Skeletal muscle tissue (tissue), 4 donors: ENCODE results near the gene RNF183. TPM values are rescaled to one million over a fixed set of nuclear protein-coding genes. Genes with fewer than 3 reads are reported as not detected.
"Not testable (repeated sequence)": the region's sequence is repeated elsewhere in the genome, so short reads cannot be mapped to it uniquely, and the experiment has no call there.

Experiments used
- H3K27ac ChIP-seq: one replicate; pipeline ENCODE4 v1.7.0; 2013; ENCODE audit warnings: mild to moderate bottlenecking, low read depth, low read length, inconsistent platforms
- H3K27me3 ChIP-seq, 3 donors: one replicate each; pipeline ENCODE4 v1.7.0; 2013; ENCODE audit warnings: low read length in 3 of 3; ENCODE audit not compliant: control insufficient read depth in 3 of 3, insufficient read depth in 3 of 3
- H3K36me3 ChIP-seq, 3 donors: one replicate each; pipeline ENCODE4 v1.7.0; 2013; ENCODE audit warnings: low read length in 3 of 3; ENCODE audit not compliant: control insufficient read depth in 3 of 3, insufficient read depth in 3 of 3
- H3K4me1 ChIP-seq, 3 donors: one replicate each; pipeline ENCODE4 v1.7.0; 2013; ENCODE audit warnings: low read length in 3 of 3, mild to moderate bottlenecking in 3 of 3; ENCODE audit not compliant: control insufficient read depth in 3 of 3, insufficient read depth in 3 of 3
- H3K4me3 ChIP-seq, 3 donors: one replicate each; pipeline ENCODE4 v1.7.0; 2013; ENCODE audit warnings: low read length in 3 of 3
- H3K9ac ChIP-seq, 3 donors: one replicate each; pipeline ENCODE4 v1.7.0; 2013; ENCODE audit warnings: low read length in 3 of 3, mild to moderate bottlenecking in 3 of 3, moderate library complexity in 2 of 3, low read depth in 1 of 3
- H3K9me3 ChIP-seq, 3 donors: one replicate each; pipeline ENCODE4 v1.7.0; 2013; ENCODE audit warnings: low read length in 3 of 3; ENCODE audit not compliant: control insufficient read depth in 3 of 3
- total RNA-seq: library from RNA; depleted of rRNA; stranded (reverse); fragments of >200 nt; gene quantifications from one replicate; pipeline ENCODE4 v1.2.3, GENCODE V29; 2014
- donor health status: Osteomylitis.

RNF183 gene
- total RNA-seq, 1 donor from 2014 or later, result not detected

GRCh38 chr9:113258282-113258681, 44.9 kb downstream of the RNF183 start:
- H3K36me3 ChIP-seq, result peaks cover 16 to 31% (median 27%) of the 10 kb centered on the region in 3 donors
- H3K9me3 ChIP-seq, result no peaks in the 10 kb centered on the region
- no peak overlapping the region for H3K9ac ChIP-seq
- no peaks in the 10 kb centered on the region for H3K27me3 ChIP-seq
- H3K4me1 ChIP-seq, result no peaks in the 10 kb centered on the region
- no peak overlapping the region for H3K4me3 ChIP-seq
- no peak overlapping the region for H3K27ac ChIP-seq

GRCh38 chr9:113257863-113258262, 45.3 kb downstream of the RNF183 start:
- no peaks in the 10 kb centered on the region for H3K4me1 ChIP-seq
- H3K36me3 ChIP-seq, result peaks cover 16 to 31% (median 27%) of the 10 kb centered on the region in 3 donors
- no peak overlapping the region for H3K9ac ChIP-seq
- H3K9me3 ChIP-seq, result no peaks in the 10 kb centered on the region
- H3K4me3 ChIP-seq, result no peak overlapping the region
- H3K27me3 ChIP-seq, result no peaks in the 10 kb centered on the region
- no peak overlapping the region for H3K27ac ChIP-seq

GRCh38 chr9:113255438-113255837, 47.7 kb downstream of the RNF183 start:
- Histone ChIP-seq H3K9me3 (peaks cover 0 to 2% (median 0%) of the 10 kb centered on the region in 3 donors), H3K4me1 (no peaks in the 10 kb centered on the region), H3K4me3 (no peak overlapping the region), H3K36me3 (peaks cover 9 to 22% (median 21%) of the 10 kb centered on the region in 3 donors), H3K27ac (no peak overlapping the region), H3K9ac (no peak overlapping the region), H3K27me3 (no peaks in the 10 kb centered on the region)

GRCh38 chr9:113254991-113255390, 48.2 kb downstream of the RNF183 start:
- peaks cover 5 to 18% (median 18%) of the 10 kb centered on the region in 3 donors for H3K36me3 ChIP-seq
- H3K27me3 ChIP-seq, result no peaks in the 10 kb centered on the region
- H3K9me3 ChIP-seq, result peaks cover 0 to 2% (median 0%) of the 10 kb centered on the region in 3 donors
- no peak overlapping the region for H3K27ac ChIP-seq
- no peak overlapping the region for H3K9ac ChIP-seq
- H3K4me3 ChIP-seq, result no peak overlapping the region
- H3K4me1 ChIP-seq, result no peaks in the 10 kb centered on the region

- no peaks in the 10 kb centered on the region for H3K27me3 ChIP-seq
- H3K36me3 ChIP-seq, result peaks cover 0 to 5% (median 0%) of the 10 kb centered on the region in 3 donors
- peaks cover 0 to 2% (median 0%) of the 10 kb centered on the region in 3 donors for H3K9me3 ChIP-seq
- H3K9ac ChIP-seq, result no peak overlapping the region
- H3K4me1 ChIP-seq, result no peaks in the 10 kb centered on the region
- no peak overlapping the region for H3K4me3 ChIP-seq
- no peak overlapping the region for H3K27ac ChIP-seq
Observed at GRCh38 chr9:113250807-113251206, 52.4 kb downstream of the RNF183 start.

- not testable (repeated sequence) for H3K27me3 ChIP-seq, H3K27ac ChIP-seq, H3K4me3 ChIP-seq, H3K4me1 ChIP-seq, H3K9me3 ChIP-seq, H3K36me3 ChIP-seq, H3K9ac ChIP-seq
Observed at GRCh38 chr9:113249661-113250060, 53.5 kb downstream of the RNF183 start.

GRCh38 chr9:113247640-113248039, 55.5 kb downstream of the RNF183 start:
- no peak overlapping the region for H3K9ac ChIP-seq
- H3K9me3 ChIP-seq, result peaks cover 0 to 2% (median 0%) of the 10 kb centered on the region in 3 donors
- H3K27ac ChIP-seq, result no peak overlapping the region
- no peaks in the 10 kb centered on the region for H3K27me3 ChIP-seq
- no peak overlapping the region for H3K4me3 ChIP-seq
- no peaks in the 10 kb centered on the region for H3K36me3 ChIP-seq
- no peaks in the 10 kb centered on the region for H3K4me1 ChIP-seq

Other genes with a start within 250 kb of the RNF183 start
- 3.1 TPM for gene ZFP37, start 246.7 kb downstream of the RNF183 start, total RNA-seq
- 5.2 TPM for gene SLC31A2, start 152.4 kb downstream of the RNF183 start, total RNA-seq
- 11.5 TPM for gene FKBP15, start 82.1 kb downstream of the RNF183 start, total RNA-seq
- 9.9 TPM for gene SLC31A1, start 81.8 kb downstream of the RNF183 start, total RNA-seq
- gene CDC26, start 27.8 kb downstream of the RNF183 start, total RNA-seq, result 28.2 TPM
- 19.3 TPM for gene PRPF4, start 27.7 kb downstream of the RNF183 start, total RNA-seq
- gene WDR31, start 36.9 kb upstream of the RNF183 start, total RNA-seq, result 2.1 TPM
- gene BSPRY, start 46.2 kb upstream of the RNF183 start, total RNA-seq, result 1.0 TPM
- gene HDHD3, start 73.6 kb upstream of the RNF183 start, total RNA-seq, result 3.7 TPM
- gene ALAD, start 97.9 kb upstream of the RNF183 start, total RNA-seq, result 8.4 TPM
- gene POLE3, start 107.3 kb upstream of the RNF183 start, total RNA-seq, result 32.4 TPM
- gene C9orf43, start 107.4 kb upstream of the RNF183 start, total RNA-seq, result 0.52 TPM
- gene RGS3, start 160.4 kb upstream of the RNF183 start, total RNA-seq, result 48.0 TPM